ENCODE measurements around the gene MYORG. TPM values are rescaled to one million over a fixed set of nuclear protein-coding genes. Genes with fewer than 3 reads are reported as not detected.

Gene MYORG
- 10 to 100 TPM in 1 of 3 donors, 1 to 10 TPM in 2; 2.9 to 11.5 (median 6.4) TPM for total RNA-seq

DNA sequence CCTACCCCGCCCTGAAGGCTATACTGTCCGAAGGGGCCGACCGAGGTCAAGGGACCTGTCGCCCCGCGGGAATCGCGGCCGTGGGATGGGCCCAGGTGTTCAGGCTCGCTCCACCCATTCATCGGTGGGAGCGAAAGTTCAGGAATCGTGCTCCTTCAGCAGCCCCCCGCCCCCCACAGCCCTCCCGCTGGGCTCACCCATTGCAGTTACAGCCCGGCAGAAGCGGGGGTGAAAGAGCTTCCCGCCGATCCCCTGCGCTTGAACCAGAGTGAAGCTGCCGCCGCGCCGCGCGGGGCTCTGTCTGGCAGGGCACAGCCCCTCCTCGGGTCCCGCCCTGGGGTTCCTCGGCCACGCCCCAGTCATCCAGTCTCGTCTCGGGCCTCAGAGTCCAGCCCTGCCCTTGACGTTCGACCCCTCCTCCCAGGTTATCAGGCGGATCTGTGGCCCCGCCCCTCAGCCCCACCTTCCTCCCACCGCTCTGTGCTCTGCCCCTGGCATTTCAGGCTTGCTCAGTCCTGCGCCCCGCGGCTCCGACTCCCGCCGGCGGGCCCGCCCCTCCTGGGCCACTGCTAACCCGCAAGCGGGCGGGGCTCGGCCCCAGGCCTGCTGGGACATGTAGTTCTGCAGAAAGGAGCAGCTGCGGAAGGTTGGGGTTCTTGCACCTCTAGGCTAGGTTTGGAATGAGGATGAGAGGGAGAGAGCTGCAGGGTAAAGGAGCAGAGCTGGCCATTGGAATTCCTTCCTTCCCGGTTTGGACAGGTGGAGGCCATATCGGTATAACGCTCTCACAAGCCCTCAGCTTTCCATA, at the start of gene MYORG:
Gene MYORG, minus strand, starts transcription at position 303 of the 808 bp plus-strand sequence. CDS start 3,955 bp downstream, outside the sequence.
- H3K27ac ChIP-seq = peak within 1 kb of the TSS; percentile 80
- H3K27me3 ChIP-seq = no peaks in the 10 kb centered on the region
- no peaks in the 10 kb centered on the region for H3K36me3 ChIP-seq
- H3K4me1 ChIP-seq = peaks cover 5 to 6% of the 10 kb centered on the region in 2 donors
- H3K4me3 ChIP-seq = peak within 1 kb of the TSS; percentile 66 to 78 (median 76)
- intact Hi-C loops (cut with DNase I; ENCODE audit: low total_unique reads) = no loop called here
- no peaks in the 10 kb centered on the region for H3K9me3 ChIP-seq
- peak; percentile 90 to 91 for DNase-seq (ENCODE audit: low spot score in 2 of 2)
- TF ChIP-seq POLR2A (IDR thresholded peaks at IDR 0.05) (no peak), POLR2AphosphoS5 (IDR thresholded peaks at IDR 0.05) (peak in 2 of 3 donors; percentile 29 to 44), CTCF (IDR thresholded peaks at IDR 0.05) (peak in 1 of 3 donors; percentile 7)

DNA sequence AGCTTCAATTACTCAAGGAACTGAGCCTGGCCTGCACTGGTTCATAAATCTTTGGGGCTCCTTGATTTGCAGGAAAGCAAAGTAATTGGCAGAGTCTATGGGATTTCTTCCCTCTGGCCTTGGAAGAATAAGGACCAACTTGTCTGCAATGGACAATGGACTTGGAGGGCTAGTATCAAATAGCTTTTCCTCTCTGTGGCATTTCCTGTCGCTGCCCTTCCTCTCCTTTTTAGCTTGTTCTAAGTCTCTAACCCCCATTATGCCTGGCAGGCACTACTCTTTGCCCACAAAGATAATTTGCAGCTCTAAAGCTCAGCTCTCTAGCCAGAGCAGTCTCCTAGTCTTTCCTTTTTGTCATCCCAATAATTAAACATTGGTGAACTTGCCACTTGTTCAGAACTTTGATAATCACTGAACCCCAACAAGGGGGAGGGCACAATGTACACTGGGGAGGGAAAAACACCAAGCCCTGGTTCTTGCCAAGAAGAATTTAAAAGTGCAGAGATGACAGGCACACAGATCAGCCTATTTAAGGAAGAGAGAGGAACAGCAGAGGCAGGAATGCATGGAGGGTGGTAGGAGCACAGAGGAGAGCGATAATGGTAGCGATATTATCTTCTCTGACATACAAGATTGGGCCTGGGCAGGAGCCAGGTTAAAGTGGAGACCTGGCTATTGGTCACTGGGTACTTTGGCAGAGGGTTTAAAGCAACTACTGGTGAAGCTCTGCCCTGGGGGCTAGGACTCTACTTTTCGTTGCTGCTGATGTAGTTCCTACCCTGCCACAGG, 43.2 kb upstream of the MYORG start:
- Histone ChIP-seq H3K4me3 (no peak overlapping the region), H3K36me3 (no peaks in the 10 kb centered on the region), H3K27ac (no peak overlapping the region), H3K4me1 (no peaks in the 10 kb centered on the region), H3K27me3 (no peaks in the 10 kb centered on the region), H3K9me3 (no peaks in the 10 kb centered on the region)
- DNase-seq (ENCODE audit: low spot score in 2 of 2) = no peak
- intact Hi-C loops (cut with DNase I; ENCODE audit: low total_unique reads) = no loop called here
- TF ChIP-seq POLR2AphosphoS5 (IDR thresholded peaks at IDR 0.05) (no peak), CTCF (IDR thresholded peaks at IDR 0.05) (no peak), POLR2A (IDR thresholded peaks at IDR 0.05) (no peak)

GRCh38 chr9:34417734-34418133, 41.0 kb upstream of the MYORG start:
- Histone ChIP-seq H3K9me3 (no peaks in the 10 kb centered on the region), H3K36me3 (no peaks in the 10 kb centered on the region), H3K4me1 (no peaks in the 10 kb centered on the region), H3K4me3 (no peak overlapping the region), H3K27ac (no peak overlapping the region), H3K27me3 (no peaks in the 10 kb centered on the region)
- no peak for TF ChIP-seq CTCF (IDR thresholded peaks at IDR 0.05)
- no peak for TF ChIP-seq POLR2AphosphoS5 (IDR thresholded peaks at IDR 0.05)
- no peak for TF ChIP-seq POLR2A (IDR thresholded peaks at IDR 0.05)
- DNase-seq (ENCODE audit: low spot score in 2 of 2) = no peak
- intact Hi-C loops (cut with DNase I; ENCODE audit: low total_unique reads) = no loop called here

DNA sequence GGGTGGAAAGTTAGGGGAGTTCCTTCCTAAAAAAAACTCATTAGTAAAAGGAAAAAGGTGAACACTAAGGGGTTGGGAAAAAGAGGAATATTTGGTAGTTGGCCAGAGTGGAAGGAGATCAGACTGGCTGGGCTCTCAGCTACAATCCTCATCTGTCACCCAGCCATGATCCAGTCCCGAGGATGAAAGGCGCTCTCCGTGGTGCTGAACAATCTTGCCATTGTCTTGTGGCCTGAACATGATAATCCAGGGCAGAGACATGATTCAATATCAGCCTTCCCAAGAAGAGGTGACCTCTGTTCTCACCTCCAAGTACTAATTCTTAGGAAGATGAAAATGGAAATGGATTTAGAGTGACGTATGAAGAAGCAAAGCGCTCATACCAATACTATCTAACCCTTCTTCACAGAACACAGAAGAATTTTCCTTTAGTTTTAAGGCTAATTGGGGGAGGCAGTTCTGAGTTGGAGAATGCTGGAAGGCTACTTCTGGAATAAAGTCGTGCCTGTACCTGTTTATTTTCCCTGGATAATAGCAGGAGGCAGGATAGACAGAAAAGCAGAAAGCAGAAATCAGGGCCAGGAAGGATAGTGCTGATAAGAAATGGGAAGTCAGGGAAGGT, 36.6 kb upstream of the MYORG start:
- Histone ChIP-seq H3K9me3 (no peaks in the 10 kb centered on the region), H3K4me1 (no peaks in the 10 kb centered on the region), H3K27me3 (no peaks in the 10 kb centered on the region), H3K36me3 (no peaks in the 10 kb centered on the region), H3K4me3 (no peak overlapping the region), H3K27ac (no peak overlapping the region)
- TF ChIP-seq CTCF (IDR thresholded peaks at IDR 0.05) = no peak
- DNase-seq (ENCODE audit: low spot score in 2 of 2) = peak in 1 of 2 donors; percentile 60
- intact Hi-C loops (cut with DNase I; ENCODE audit: low total_unique reads) = no loop called here

Data from breast epithelium (tissue), 4 donors.